ENCODE data around the gene PAK1. TPM values are rescaled to one million over a fixed set of nuclear protein-coding genes. Genes with fewer than 3 reads are reported as not detected.

PAK1 gene
- total and polyA plus RNA-seq, 9 of the 15 experiments (the other 6 are each of a cell fraction or from before 2014, with no cell fraction given), result 0.52 to 11.7 (median 1.9) TPM

DNA sequence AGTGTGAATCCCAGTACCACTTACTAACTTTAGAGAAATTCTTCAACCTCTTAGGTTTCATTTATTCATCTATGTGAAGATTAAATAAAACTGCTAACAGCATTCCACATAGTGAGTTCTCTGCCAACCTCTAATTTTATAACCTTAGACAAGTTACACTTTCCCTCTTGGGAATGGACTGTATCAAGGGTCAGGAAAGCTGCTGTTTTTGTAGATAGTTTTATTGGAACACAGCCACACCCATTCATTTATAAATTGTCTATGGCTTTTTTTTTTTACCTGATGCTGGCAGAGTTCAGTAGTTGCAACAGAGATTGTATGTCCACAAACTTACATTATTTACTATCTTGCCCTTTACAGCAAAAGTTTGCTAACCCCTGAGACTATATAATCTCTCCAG, 81.1 kb downstream of the PAK1 start:
- no peaks in the 10 kb centered on the region for H4K20me1 ChIP-seq (replicated peaks; ENCODE audit: control insufficient read depth, insufficient read depth, low read length)
- TF ChIP-seq BDP1 (IDR thresholded peaks at IDR 0.05; ENCODE audit: insufficient read depth, insufficient read length) (no peak), CREB3 (tag; conservative IDR thresholded peaks at IDR 0.05; ENCODE audit: low read depth) (no peak), SMARCC2 (IDR thresholded peaks at IDR 0.05; ENCODE audit: low read depth) (no peak), RAD51 (IDR thresholded peaks at IDR 0.05; ENCODE audit: borderline replicate concordance, low read depth) (no peak), NCOA4 (IDR thresholded peaks at IDR 0.05; ENCODE audit: partially characterized antibody) (no peak), SRSF3 (IDR thresholded peaks at IDR 0.05; ENCODE audit: insufficient read depth, low read length) (no peak), CBFB (CRISPR knock-in tag; IDR thresholded peaks at IDR 0.05) (no peak)
- TF ChIP-seq, protein P1, sequence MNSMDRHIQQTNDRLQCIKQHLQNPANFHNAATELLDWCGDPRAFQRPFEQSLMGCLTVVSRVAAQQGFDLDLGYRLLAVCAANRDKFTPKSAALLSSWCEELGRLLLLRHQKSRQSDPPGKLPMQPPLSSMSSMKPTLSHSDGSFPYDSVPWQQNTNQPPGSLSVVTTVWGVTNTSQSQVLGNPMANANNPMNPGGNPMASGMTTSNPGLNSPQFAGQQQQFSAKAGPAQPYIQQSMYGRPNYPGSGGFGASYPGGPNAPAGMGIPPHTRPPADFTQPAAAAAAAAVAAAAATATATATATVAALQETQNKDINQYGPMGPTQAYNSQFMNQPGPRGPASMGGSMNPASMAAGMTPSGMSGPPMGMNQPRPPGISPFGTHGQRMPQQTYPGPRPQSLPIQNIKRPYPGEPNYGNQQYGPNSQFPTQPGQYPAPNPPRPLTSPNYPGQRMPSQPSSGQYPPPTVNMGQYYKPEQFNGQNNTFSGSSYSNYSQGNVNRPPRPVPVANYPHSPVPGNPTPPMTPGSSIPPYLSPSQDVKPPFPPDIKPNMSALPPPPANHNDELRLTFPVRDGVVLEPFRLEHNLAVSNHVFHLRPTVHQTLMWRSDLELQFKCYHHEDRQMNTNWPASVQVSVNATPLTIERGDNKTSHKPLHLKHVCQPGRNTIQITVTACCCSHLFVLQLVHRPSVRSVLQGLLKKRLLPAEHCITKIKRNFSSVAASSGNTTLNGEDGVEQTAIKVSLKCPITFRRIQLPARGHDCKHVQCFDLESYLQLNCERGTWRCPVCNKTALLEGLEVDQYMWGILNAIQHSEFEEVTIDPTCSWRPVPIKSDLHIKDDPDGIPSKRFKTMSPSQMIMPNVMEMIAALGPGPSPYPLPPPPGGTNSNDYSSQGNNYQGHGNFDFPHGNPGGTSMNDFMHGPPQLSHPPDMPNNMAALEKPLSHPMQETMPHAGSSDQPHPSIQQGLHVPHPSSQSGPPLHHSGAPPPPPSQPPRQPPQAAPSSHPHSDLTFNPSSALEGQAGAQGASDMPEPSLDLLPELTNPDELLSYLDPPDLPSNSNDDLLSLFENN (IDR thresholded peaks at IDR 0.05; ENCODE audit: low read depth in 2 of 2, low read length in 2 of 2), result no peak
- no peak for ATAC-seq

More for the DNA sequence above, 81.1 kb downstream of the PAK1 start:
- no peak overlapping the region for H3K4me2 ChIP-seq (ENCODE audit: insufficient read depth, low read length)
- no peaks in the 10 kb centered on the region for H3K36me3 ChIP-seq (ENCODE audit: control insufficient read depth, insufficient read depth, low read length)
- H3K27me3 ChIP-seq (ENCODE audit: control insufficient read depth in 2 of 2, insufficient read depth in 2 of 2, low read length in 2 of 2), result peaks cover 0 to 3% of the 10 kb centered on the region in 2 experiments; a peak in 2 of 5 replicates
- H3K9ac ChIP-seq (ENCODE audit: insufficient read depth in 1 of 2, low read depth in 2 of 2, low read length in 2 of 2), result no peak overlapping the region
- FAIRE-seq (no peak), DNase-seq (ENCODE audit: extremely low read depth in 1 of 4, low spot score in 3 of 4) (no peak)
- H3K9me3 ChIP-seq (replicated peaks; ENCODE audit: control insufficient read depth, insufficient read depth, low read depth, low read length), result no peaks in the 10 kb centered on the region
- BruUV-seq (replicated peaks), result no TSS peak
- POLR2A ChIA-PET, result interaction anchor here (1.0 kb wide), 1 partner anchor 9 kb away, joined by 3 read pairs; no protein-coding TSS in a partner anchor
- in situ Hi-C loops (cut with MboI) (no loop called here), intact Hi-C loops (cut with micrococcal nuclease) (no loop called here)
- no peak overlapping the region for H2AFZ ChIP-seq (ENCODE audit: low read depth, low read length)
- H3K4me1 ChIP-seq (replicated peaks in 1 of 2; ENCODE audit: control insufficient read depth in 2 of 2, insufficient read depth in 2 of 2, low read length in 2 of 2), result no peaks in the 10 kb centered on the region
- CTCF ChIA-PET (ENCODE audit: low intra/inter-chr PET ratio), result no interaction called here
- H3K9me1 ChIP-seq (ENCODE audit: control insufficient read depth, insufficient read depth, low read length), result no peaks in the 10 kb centered on the region
- no peak overlapping the region for H3K27ac ChIP-seq (ENCODE audit: extremely low read depth, low read depth, low read length)
- H3K79me2 ChIP-seq (ENCODE audit: control insufficient read depth, insufficient read depth, low read length), result no peaks in the 10 kb centered on the region
- H3K4me3 ChIP-seq, result no peak overlapping the region
